Measurements from ENCODE around the gene CHGA. TPM values are rescaled to one million over a fixed set of nuclear protein-coding genes. Genes with fewer than 3 reads are reported as not detected.

The CHGA gene
- total RNA-seq, 3 donors from 2014 or later = 0.98 to 1.3 TPM; not detected in 1

DNA sequence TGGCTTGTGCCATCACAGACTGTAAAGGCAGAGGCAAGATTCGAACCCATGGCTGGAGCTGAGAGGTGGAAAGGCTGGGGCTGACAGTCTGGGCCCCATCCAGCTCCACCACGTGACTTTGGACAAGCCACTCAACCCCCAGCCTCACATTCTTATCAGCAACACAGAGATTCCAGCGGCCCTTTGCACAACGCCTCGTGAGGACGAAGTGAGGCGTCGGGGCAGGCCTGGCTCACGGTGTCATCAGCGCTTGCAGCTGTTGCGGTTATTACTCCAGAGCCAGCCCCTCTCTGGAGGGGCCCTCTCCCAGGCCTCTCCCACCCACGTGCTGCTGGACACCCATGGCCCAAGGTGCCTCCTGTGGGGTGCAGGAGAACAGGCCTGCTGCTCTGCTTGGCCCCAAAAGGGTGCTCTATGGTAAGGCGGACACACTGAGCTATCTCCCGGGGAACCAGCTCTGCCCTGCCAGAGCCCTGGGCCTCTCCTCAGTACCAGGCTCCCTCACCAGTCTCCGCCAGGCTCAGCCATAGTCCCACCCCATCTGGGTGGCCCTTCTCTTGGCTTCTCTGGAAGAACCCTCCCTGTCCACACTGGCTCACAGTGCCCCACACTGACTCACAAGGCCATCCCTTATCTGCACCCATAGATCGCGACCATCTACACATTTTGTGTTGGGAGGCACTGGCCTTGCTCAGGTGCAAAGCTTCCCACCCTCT is 21.1 kb downstream of the CHGA start:
- intact Hi-C loops (cut with DNase I; ENCODE audit: low total_unique reads) = no loop called here
- no peaks in the 10 kb centered on the region for H3K27me3 ChIP-seq
- H3K9me3 ChIP-seq = no peaks in the 10 kb centered on the region
- no peaks in the 10 kb centered on the region for H3K36me3 ChIP-seq
- no peak overlapping the region for H3K4me3 ChIP-seq
- TF ChIP-seq POLR2A (IDR thresholded peaks at IDR 0.05) = no peak
- TF ChIP-seq POLR2AphosphoS5 (IDR thresholded peaks at IDR 0.05) = no peak
- TF ChIP-seq, protein P1, sequence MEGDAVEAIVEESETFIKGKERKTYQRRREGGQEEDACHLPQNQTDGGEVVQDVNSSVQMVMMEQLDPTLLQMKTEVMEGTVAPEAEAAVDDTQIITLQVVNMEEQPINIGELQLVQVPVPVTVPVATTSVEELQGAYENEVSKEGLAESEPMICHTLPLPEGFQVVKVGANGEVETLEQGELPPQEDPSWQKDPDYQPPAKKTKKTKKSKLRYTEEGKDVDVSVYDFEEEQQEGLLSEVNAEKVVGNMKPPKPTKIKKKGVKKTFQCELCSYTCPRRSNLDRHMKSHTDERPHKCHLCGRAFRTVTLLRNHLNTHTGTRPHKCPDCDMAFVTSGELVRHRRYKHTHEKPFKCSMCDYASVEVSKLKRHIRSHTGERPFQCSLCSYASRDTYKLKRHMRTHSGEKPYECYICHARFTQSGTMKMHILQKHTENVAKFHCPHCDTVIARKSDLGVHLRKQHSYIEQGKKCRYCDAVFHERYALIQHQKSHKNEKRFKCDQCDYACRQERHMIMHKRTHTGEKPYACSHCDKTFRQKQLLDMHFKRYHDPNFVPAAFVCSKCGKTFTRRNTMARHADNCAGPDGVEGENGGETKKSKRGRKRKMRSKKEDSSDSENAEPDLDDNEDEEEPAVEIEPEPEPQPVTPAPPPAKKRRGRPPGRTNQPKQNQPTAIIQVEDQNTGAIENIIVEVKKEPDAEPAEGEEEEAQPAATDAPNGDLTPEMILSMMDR (IDR thresholded peaks at IDR 0.05) = no peak
- H3K27ac ChIP-seq = no peak overlapping the region
- no peaks in the 10 kb centered on the region for H3K4me1 ChIP-seq
- no peak for DNase-seq (ENCODE audit: low spot score in 2 of 2)

DNA sequence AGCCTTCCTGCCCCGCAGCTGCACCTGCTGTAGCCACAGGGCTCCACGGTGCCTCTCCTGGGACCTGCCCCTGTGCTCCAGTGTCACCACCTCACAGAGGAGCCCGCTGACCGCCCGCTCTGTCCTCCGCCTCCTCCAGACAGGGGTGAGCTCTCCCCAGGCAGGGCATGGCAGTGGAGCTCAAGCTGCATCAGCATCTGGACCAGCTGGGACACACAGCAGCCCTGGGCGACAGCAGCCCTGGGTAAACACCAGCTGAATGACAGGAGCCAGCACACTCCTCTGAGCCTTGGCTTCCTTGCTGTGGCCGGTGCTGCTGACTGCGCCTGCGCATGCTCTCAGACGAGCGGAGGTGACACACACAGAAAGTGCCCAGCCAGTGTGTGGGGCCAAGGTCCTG is 22.0 kb downstream of the CHGA start:
- Histone ChIP-seq H3K27ac (no peak overlapping the region), H3K4me3 (no peak overlapping the region), H3K27me3 (no peaks in the 10 kb centered on the region), H3K9me3 (no peaks in the 10 kb centered on the region), H3K4me1 (no peaks in the 10 kb centered on the region), H3K36me3 (no peaks in the 10 kb centered on the region)
- no peak for TF ChIP-seq POLR2A (IDR thresholded peaks at IDR 0.05)
- TF ChIP-seq POLR2AphosphoS5 (IDR thresholded peaks at IDR 0.05) = no peak
- TF ChIP-seq, protein P1 (IDR thresholded peaks at IDR 0.05) = no peak
- intact Hi-C loops (cut with DNase I; ENCODE audit: low total_unique reads) = no loop called here
- DNase-seq (ENCODE audit: low spot score in 2 of 2) = no peak

DNA sequence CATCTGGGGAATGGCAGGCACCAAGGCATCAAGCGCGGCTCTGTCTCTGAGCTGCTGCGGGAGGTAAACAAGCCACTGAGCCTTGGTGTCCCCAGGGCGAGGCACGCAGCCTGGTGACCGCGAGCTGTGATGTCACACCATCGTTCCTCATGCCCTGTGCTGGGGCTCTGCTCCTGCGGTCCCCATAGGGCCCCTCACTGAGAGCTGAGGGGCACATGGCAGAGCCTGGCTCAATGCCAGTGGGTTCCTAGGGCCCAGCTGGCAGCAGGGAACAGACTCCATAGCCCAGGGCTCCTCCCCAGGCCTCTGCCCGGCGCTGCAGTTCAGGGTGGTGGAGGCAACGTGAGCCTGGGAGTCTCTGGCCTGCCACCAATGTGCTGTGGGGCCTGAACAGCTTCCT is 22.6 kb downstream of the CHGA start:
- Histone ChIP-seq H3K4me3 (no peak overlapping the region), H3K27me3 (no peaks in the 10 kb centered on the region), H3K9me3 (no peaks in the 10 kb centered on the region), H3K36me3 (no peaks in the 10 kb centered on the region), H3K27ac (no peak overlapping the region), H3K4me1 (no peaks in the 10 kb centered on the region)
- TF ChIP-seq, protein P1 (IDR thresholded peaks at IDR 0.05) = no peak
- TF ChIP-seq POLR2A (IDR thresholded peaks at IDR 0.05) (no peak), POLR2AphosphoS5 (IDR thresholded peaks at IDR 0.05) (no peak)
- intact Hi-C loops (cut with DNase I; ENCODE audit: low total_unique reads) = no loop called here
- no peak for DNase-seq (ENCODE audit: low spot score in 2 of 2)

GRCh38 chr14:92945959-92946846 is 23.3 kb downstream of the CHGA start:
- H3K9me3 ChIP-seq = no peaks in the 10 kb centered on the region
- no peaks in the 10 kb centered on the region for H3K36me3 ChIP-seq
- peak; percentile 83 to 91 for DNase-seq (ENCODE audit: low spot score in 2 of 2)
- H3K4me3 ChIP-seq = no peak overlapping the region
- intact Hi-C loops (cut with DNase I; ENCODE audit: low total_unique reads) = no loop called here
- no peaks in the 10 kb centered on the region for H3K4me1 ChIP-seq
- peak overlapping the region; percentile 3 to 33 for H3K27ac ChIP-seq
- TF ChIP-seq POLR2AphosphoS5 (IDR thresholded peaks at IDR 0.05) = peak in 2 of 3 donors; percentile 29 to 49
- TF ChIP-seq, protein P1 (IDR thresholded peaks at IDR 0.05) = no peak
- H3K27me3 ChIP-seq = no peaks in the 10 kb centered on the region

Data from breast epithelium (tissue), 4 donors.